Astrocyte (in vitro differentiated cells and primary cell): ENCODE measurements around the gene MS4A4E. TPM values are rescaled to one million over a fixed set of nuclear protein-coding genes. Genes with fewer than 3 reads are reported as not detected.

Experiments used
- DNase-seq: peaks from one replicate; pipeline ENCODE4 v3.0.0-alpha.2; 2010; ENCODE audit warnings: low read depth
- FAIRE-seq: peaks from 2 replicates; lab custom pipeline; 2011; peaks lifted over from hg19 to GRCh38; lab: Jason Lieb, UNC
- H2AFZ ChIP-seq: 2 replicates; pipeline ENCODE4 v1.6.0; 2012; ENCODE audit warnings: low read depth, low read length, inconsistent platforms
- H3K27ac ChIP-seq: 2 replicates; pipeline ENCODE4 v1.5.1; 2011; ENCODE audit warnings: low read depth, low read length, inconsistent platforms
- H3K27me3 ChIP-seq: 2 replicates; pipeline ENCODE4 v1.6.0; 2011; ENCODE audit warnings: low read length, inconsistent platforms; ENCODE audit not compliant: insufficient read depth
- H3K36me3 ChIP-seq: 2 replicates; pipeline ENCODE4 v1.5.1; 2011; ENCODE audit warnings: low read length, inconsistent platforms; ENCODE audit not compliant: insufficient read depth
- H3K4me1 ChIP-seq: 2 replicates; pipeline ENCODE4 v1.5.1; 2011; ENCODE audit warnings: low read length, inconsistent platforms; ENCODE audit not compliant: insufficient read depth
- H3K4me2 ChIP-seq: 2 replicates; pipeline ENCODE4 v1.6.0; 2012; ENCODE audit warnings: low read length, inconsistent platforms
- H3K4me3 ChIP-seq: 2 replicates; pipeline ENCODE4 v1.5.1; 2011; ENCODE audit warnings: low read depth, mild to moderate bottlenecking, low read length, inconsistent platforms; ENCODE audit not compliant: insufficient read depth
- H3K79me2 ChIP-seq: 2 replicates; pipeline ENCODE4 v1.6.0; 2012; ENCODE audit warnings: mild to moderate bottlenecking, low read length, inconsistent platforms; ENCODE audit not compliant: insufficient read depth
- H3K9ac ChIP-seq: 2 replicates; pipeline ENCODE4 v1.6.0; 2012; ENCODE audit warnings: mild to moderate bottlenecking, low read length, inconsistent platforms
- H3K9me3 ChIP-seq: 2 replicates; pipeline ENCODE4 v1.5.1; 2012; ENCODE audit warnings: low read depth, mild to moderate bottlenecking, low read length, inconsistent platforms; ENCODE audit not compliant: insufficient read depth
- H4K20me1 ChIP-seq: 2 replicates; pipeline ENCODE4 v1.6.0; 2012; ENCODE audit warnings: low read length, inconsistent platforms; ENCODE audit not compliant: insufficient read depth
- H3K27ac Mint-ChIP-seq: one replicate; pipeline ENCODE4 v1.8.0; 2021; ENCODE audit warnings: mild to moderate bottlenecking, mixed read lengths; ENCODE audit not compliant: unreplicated experiment
- H3K27me3 Mint-ChIP-seq: one replicate; pipeline ENCODE4 v1.8.0; 2021; ENCODE audit warnings: low read depth, mixed read lengths; ENCODE audit not compliant: unreplicated experiment
- H3K36me3 Mint-ChIP-seq: one replicate; pipeline ENCODE4 v1.8.0; 2021; ENCODE audit warnings: low read depth, mixed read lengths; ENCODE audit not compliant: unreplicated experiment
- H3K4me1 Mint-ChIP-seq: one replicate; pipeline ENCODE4 v1.8.0; 2021; ENCODE audit warnings: low read depth, mixed read lengths; ENCODE audit not compliant: unreplicated experiment
- H3K4me3 Mint-ChIP-seq: one replicate; pipeline ENCODE4 v1.8.0; 2021; ENCODE audit warnings: mild to moderate bottlenecking, moderate library complexity, mixed read lengths; ENCODE audit not compliant: unreplicated experiment
- H3K9me3 Mint-ChIP-seq: one replicate; pipeline ENCODE4 v1.8.0; 2021; ENCODE audit warnings: mild to moderate bottlenecking, mixed read lengths; ENCODE audit not compliant: unreplicated experiment
- CTCF ChIP-seq: IDR thresholded peaks from 2 replicates; pipeline ENCODE4 v1.5.1; 2011; ENCODE audit warnings: low read depth, mild to moderate bottlenecking, inconsistent platforms, low read length, moderate library complexity; ENCODE audit not compliant: insufficient read depth
- EZH2 ChIP-seq: IDR thresholded peaks from 2 replicates; pipeline ENCODE4 v1.6.1; 2012; ENCODE audit warnings: mild to moderate bottlenecking, low read length, inconsistent platforms; ENCODE audit not compliant: insufficient read depth
- total RNA-seq: library from RNA; stranded (reverse); gene quantifications from 2 replicates; pipeline ENCODE4 v1.2.1, GENCODE V29; 2021

The MS4A4E gene
- total RNA-seq, 1 donor from 2014 or later = not detected

GRCh38 chr11:60230681-60231080, 12.3 kb downstream of the MS4A4E start:
- H3K4me3 ChIP-seq = no peak overlapping the region
- H3K27me3 ChIP-seq = no peaks in the 10 kb centered on the region

GRCh38 chr11:60222141-60222540, 20.8 kb downstream of the MS4A4E start:
- no peaks in the 10 kb centered on the region for H3K27me3 ChIP-seq
- H3K36me3 ChIP-seq = no peaks in the 10 kb centered on the region
- H3K27ac Mint-ChIP-seq = no peak overlapping the region
- no peaks in the 10 kb centered on the region for H4K20me1 ChIP-seq
- no peak for DNase-seq
- H3K9me3 ChIP-seq = no peaks in the 10 kb centered on the region
- no peak overlapping the region for H2AFZ ChIP-seq
- no peaks in the 10 kb centered on the region for H3K4me1 ChIP-seq
- H3K27me3 Mint-ChIP-seq = no peaks in the 10 kb centered on the region
- H3K4me2 ChIP-seq = no peak overlapping the region
- H3K4me3 ChIP-seq = no peak overlapping the region
- H3K9ac ChIP-seq = no peak overlapping the region
- no peak overlapping the region for H3K4me3 Mint-ChIP-seq
- H3K9me3 Mint-ChIP-seq = no peaks in the 10 kb centered on the region
- FAIRE-seq = no peak
- H3K36me3 Mint-ChIP-seq = no peaks in the 10 kb centered on the region
- H3K4me1 Mint-ChIP-seq = no peaks in the 10 kb centered on the region
- H3K27ac ChIP-seq = no peak overlapping the region
- TF ChIP-seq EZH2 (no peak), CTCF (no peak)
- H3K79me2 ChIP-seq = no peaks in the 10 kb centered on the region

More at GRCh38 chr11:60230681-60231080, 12.3 kb downstream of the MS4A4E start:
- Mint-ChIP-seq H3K9me3 (no peaks in the 10 kb centered on the region), H3K4me3 (no peak overlapping the region), H3K27me3 (peaks cover 2% of the 10 kb centered on the region), H3K36me3 (no peaks in the 10 kb centered on the region), H3K27ac (no peak overlapping the region), H3K4me1 (no peaks in the 10 kb centered on the region)
- H3K36me3 ChIP-seq = no peaks in the 10 kb centered on the region
- FAIRE-seq = no peak
- no peak overlapping the region for H3K9ac ChIP-seq
- no peaks in the 10 kb centered on the region for H3K9me3 ChIP-seq
- no peak overlapping the region for H2AFZ ChIP-seq
- H3K4me1 ChIP-seq = no peaks in the 10 kb centered on the region
- H3K79me2 ChIP-seq = no peaks in the 10 kb centered on the region
- TF ChIP-seq EZH2 (no peak), CTCF (no peak)
- no peak for DNase-seq
- H3K4me2 ChIP-seq = no peak overlapping the region
- H3K27ac ChIP-seq = no peak overlapping the region
- no peaks in the 10 kb centered on the region for H4K20me1 ChIP-seq

- no peaks in the 10 kb centered on the region for H3K36me3 ChIP-seq
- DNase-seq (no peak), FAIRE-seq (no peak)
- Mint-ChIP-seq H3K27ac (no peak overlapping the region), H3K9me3 (no peaks in the 10 kb centered on the region), H3K4me3 (no peak overlapping the region), H3K27me3 (no peaks in the 10 kb centered on the region), H3K4me1 (no peaks in the 10 kb centered on the region), H3K36me3 (no peaks in the 10 kb centered on the region)
- no peak overlapping the region for H3K4me2 ChIP-seq
- H3K4me1 ChIP-seq = no peaks in the 10 kb centered on the region
- H3K9me3 ChIP-seq = no peaks in the 10 kb centered on the region
- H3K27ac ChIP-seq = no peak overlapping the region
- H3K79me2 ChIP-seq = no peaks in the 10 kb centered on the region
- H4K20me1 ChIP-seq = no peaks in the 10 kb centered on the region
- H2AFZ ChIP-seq = no peak overlapping the region
- no peak overlapping the region for H3K4me3 ChIP-seq
- no peaks in the 10 kb centered on the region for H3K27me3 ChIP-seq
- TF ChIP-seq EZH2 (no peak), CTCF (no peak)
- H3K9ac ChIP-seq = no peak overlapping the region
Observed at GRCh38 chr11:60221692-60222091, 21.2 kb downstream of the MS4A4E start.
